Pancreas (tissue), 10 donors: ENCODE data around the gene MAP7. TPM values are rescaled to one million over a fixed set of nuclear protein-coding genes. Genes with fewer than 3 reads are reported as not detected.
A peak's percentile ranks its signal among the peaks of the same experiment; 100 is the strongest.
"Not testable (repeated sequence)": the region's sequence is repeated elsewhere in the genome, so short reads cannot be mapped to it uniquely, and the experiment has no call there.

Experiments
- ATAC-seq, 4 donors: fragments of 200-7000 bp; cut with Tn5 transposase; one replicate each; pipeline versions ENCODE4 v1.8.0 to v1.9.1; 2020; ENCODE audit warnings: mild to moderate bottlenecking in 4 of 4, moderate library complexity in 4 of 4
- DNase-seq, 6 donors: peaks; one replicate each; pipeline ENCODE4 v3.0.0-alpha.2; 2020
- FAIRE-seq: peaks from 2 replicates; lab custom pipeline; 2012; peaks lifted over from hg19 to GRCh38; lab: Jason Lieb, UNC
- H3K27ac ChIP-seq, 4 donors: fragments of 200-600 bp; sonication (generic); 1 replicate in 3 of 4; 2 replicates in 1 of 4; pipeline versions ENCODE4 v1.5.0 to v1.8.0; 2020
- H3K27me3 ChIP-seq, 4 donors: fragments of 200-600 bp; one replicate each; pipeline ENCODE4 v1.8.0; 2021
- H3K36me3 ChIP-seq, 3 donors: fragments of 200-600 bp; sonication (generic) in 1 of 3; one replicate each; pipeline versions ENCODE4 v1.5.0 to v1.8.0; 2020 to 2021
- H3K4me1 ChIP-seq, 3 donors: fragments of 200-600 bp; one replicate each; pipeline ENCODE4 v1.8.0; 2021
- H3K4me3 ChIP-seq, 4 donors: fragments of 200-600 bp; sonication (generic) in 2 of 4; one replicate each; pipeline versions ENCODE4 v1.5.0 to v1.8.0; 2020 to 2021
- H3K9me3 ChIP-seq, 4 donors: fragments of 200-600 bp; one replicate each; pipeline ENCODE4 v1.8.0; 2021
- WGBS, 2 donors: extraction: QIAGEN DNeasy Blood & Tissue Kit; methylation state at CpG; one replicate each; pipeline ENCODE4 v1.1.7; 2013; 5-methylcytosine and 5-hydroxymethylcytosine counted together
- intact Hi-C, 3 donors: fragments of 100-400 bp; cut with DNase I; formaldehyde crosslinking; loops; one replicate each; pipeline versions ENCODE4 v1.11.1 to v1.14.2; 2022
- polyA plus RNA-seq, 2 donors: library from polyadenylated mRNA; stranded (reverse); fragments of 200-250 nt; gene quantifications; one replicate each; pipeline ENCODE4 v1.2.3, GENCODE V29; 2013
- total RNA-seq, 6 donors: library from RNA; stranded (reverse); fragmentation: NEBNext Ultra II Directional in 4 of 6; extraction: Animal tissue kit (Norgen Biotek cat#: 25700) in 4 of 6; gene quantifications; one replicate each; pipeline versions ENCODE4 v1.2.1 to v1.2.4, GENCODE V29; 2021 to 2023
- TF ChIP-seq, protein P1 (sequence below), 4 donors: fragments of 200-600 bp; sonication (generic) in 3 of 4; IDR thresholded peaks; one replicate each; pipeline versions ENCODE4 v1.5.0 to v1.8.0; 2021; ENCODE audit warnings: antibody characterized with exemption in 4 of 4
- donor health status: healthy with polysubstance abuse.
- donor health status: DM: no; HTN: no; CAD: no; lungs with moderate emphysema.
- donor health status: DM: no; HTN: no; CAD: no.
- donor health status: control.
- donor health status: control.
- donor health status: Bipolar disorder and iron deficiency.
- donor health status: DM: yes; HTN: yes; CAD: no.
- donor health status: DM: no; HTN: no; CAD: no.
- donor health status: DM: no; HTN: no; CAD: no.
- donor health status: DM: yes; HTN: yes; CAD: no.

Gene MAP7
- total and polyA plus RNA-seq, 8 donors = 10.7 to 37.9 (median 24.9) TPM

GRCh38 chr6:136404627-136405419 is 145.4 kb downstream of the MAP7 start:
- DNase-seq (no peak), ATAC-seq (peak in 2 of 4 donors; percentile 34 to 37), FAIRE-seq (no peak)
- intact Hi-C loops = no loop called here
- Histone ChIP-seq H3K4me3 (no peak overlapping the region), H3K36me3 (no peaks in the 10 kb centered on the region), H3K9me3 (no peaks in the 10 kb centered on the region), H3K27me3 (no peaks in the 10 kb centered on the region), H3K4me1 (peaks cover 5 to 18% (median 12%) of the 10 kb centered on the region in 3 donors), H3K27ac (no peak overlapping the region)
- TF ChIP-seq, protein P1, sequence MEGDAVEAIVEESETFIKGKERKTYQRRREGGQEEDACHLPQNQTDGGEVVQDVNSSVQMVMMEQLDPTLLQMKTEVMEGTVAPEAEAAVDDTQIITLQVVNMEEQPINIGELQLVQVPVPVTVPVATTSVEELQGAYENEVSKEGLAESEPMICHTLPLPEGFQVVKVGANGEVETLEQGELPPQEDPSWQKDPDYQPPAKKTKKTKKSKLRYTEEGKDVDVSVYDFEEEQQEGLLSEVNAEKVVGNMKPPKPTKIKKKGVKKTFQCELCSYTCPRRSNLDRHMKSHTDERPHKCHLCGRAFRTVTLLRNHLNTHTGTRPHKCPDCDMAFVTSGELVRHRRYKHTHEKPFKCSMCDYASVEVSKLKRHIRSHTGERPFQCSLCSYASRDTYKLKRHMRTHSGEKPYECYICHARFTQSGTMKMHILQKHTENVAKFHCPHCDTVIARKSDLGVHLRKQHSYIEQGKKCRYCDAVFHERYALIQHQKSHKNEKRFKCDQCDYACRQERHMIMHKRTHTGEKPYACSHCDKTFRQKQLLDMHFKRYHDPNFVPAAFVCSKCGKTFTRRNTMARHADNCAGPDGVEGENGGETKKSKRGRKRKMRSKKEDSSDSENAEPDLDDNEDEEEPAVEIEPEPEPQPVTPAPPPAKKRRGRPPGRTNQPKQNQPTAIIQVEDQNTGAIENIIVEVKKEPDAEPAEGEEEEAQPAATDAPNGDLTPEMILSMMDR (IDR thresholded peaks at IDR 0.05) = no peak
- WGBS, 2 donors = 51 to 52% methylated on average over 6 of the region's 6 CpGs

DNA sequence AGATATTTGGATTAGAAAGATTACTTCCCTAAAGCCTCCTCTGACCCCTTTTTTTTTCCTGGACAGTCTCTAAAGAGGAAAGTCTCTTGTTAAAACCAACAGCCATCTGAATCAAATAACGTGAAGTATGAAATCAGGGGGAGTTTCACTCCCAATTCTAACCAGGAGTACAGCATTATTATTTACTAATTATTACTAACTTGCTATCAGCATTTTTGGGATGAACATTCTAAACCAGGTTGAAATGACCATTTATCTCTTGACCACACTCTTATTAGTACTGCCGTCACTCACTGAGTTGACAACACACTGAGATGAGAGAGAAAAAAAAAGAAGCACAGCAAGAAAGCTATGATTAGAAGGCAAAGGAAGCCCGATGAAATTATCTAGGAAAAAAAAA is 146.2 kb downstream of the MAP7 start:
- intact Hi-C loops = no loop called here
- Histone ChIP-seq H3K27ac (no peak overlapping the region), H3K4me3 (no peak overlapping the region), H3K9me3 (no peaks in the 10 kb centered on the region), H3K4me1 (peaks cover 5 to 18% (median 12%) of the 10 kb centered on the region in 3 donors), H3K36me3 (no peaks in the 10 kb centered on the region), H3K27me3 (no peaks in the 10 kb centered on the region)
- no peak for ATAC-seq
- no peak for FAIRE-seq
- TF ChIP-seq, protein P1 (IDR thresholded peaks at IDR 0.05) = no peak
- DNase-seq = no peak
- WGBS, 2 donors = 78 to 81% methylated on average over 3 of the region's 3 CpGs

- TF ChIP-seq, protein P1 (IDR thresholded peaks at IDR 0.05) = no peak
- FAIRE-seq = no peak
- ATAC-seq = peak; percentile 35 to 88 (median 76)
- H3K27ac ChIP-seq = peak overlapping the region in 1 of 4 donors; percentile 9
- no peaks in the 10 kb centered on the region for H3K9me3 ChIP-seq
- H3K4me1 ChIP-seq = peaks cover 5 to 15% (median 12%) of the 10 kb centered on the region in 3 donors
- H3K27me3 ChIP-seq = no peaks in the 10 kb centered on the region
- no peaks in the 10 kb centered on the region for H3K36me3 ChIP-seq
- 78 to 81% methylated on average over 6 of the region's 6 CpGs for WGBS, 2 donors
- DNase-seq = no peak
- no peak overlapping the region for H3K4me3 ChIP-seq
- intact Hi-C loops = no loop called here
Observed at GRCh38 chr6:136403110-136403980, 146.9 kb downstream of the MAP7 start.

- intact Hi-C loops = no loop called here
- Histone ChIP-seq H3K27me3 (no peaks in the 10 kb centered on the region), H3K9me3 (no peaks in the 10 kb centered on the region), H3K4me1 (peaks cover 5 to 15% (median 12%) of the 10 kb centered on the region in 3 donors), H3K27ac (no peak overlapping the region), H3K36me3 (no peaks in the 10 kb centered on the region), H3K4me3 (no peak overlapping the region)
- TF ChIP-seq, protein P1 (IDR thresholded peaks at IDR 0.05) = no peak
- no peak for ATAC-seq
- FAIRE-seq = no peak
- DNase-seq = no peak
- WGBS, 2 donors = 91 to 92% methylated on average over 3 of the region's 3 CpGs
Observed at GRCh38 chr6:136401749-136402148, 148.5 kb downstream of the MAP7 start.

- H3K36me3 ChIP-seq, H3K4me3 ChIP-seq, DNase-seq, H3K27me3 ChIP-seq, intact Hi-C loops, H3K27ac ChIP-seq, FAIRE-seq, H3K9me3 ChIP-seq, ATAC-seq: not testable (repeated sequence)
- H3K4me1 ChIP-seq = peaks cover 5 to 15% (median 12%) of the 10 kb centered on the region in 3 donors
- WGBS, 2 donors = 95 to 96% methylated on average over 3 to 4 of the region's 4 CpGs
Observed at GRCh38 chr6:136401236-136401635, 149.0 kb downstream of the MAP7 start.
